Left colon (tissue), 2 donors: ENCODE data around the gene PMEPA1. TPM values are rescaled to one million over a fixed set of nuclear protein-coding genes. Genes with fewer than 3 reads are reported as not detected.

Experiments
- ATAC-seq: fragments of 200-7000 bp; cut with Tn5 transposase; one replicate; pipeline ENCODE4 v1.9.1; 2020; ENCODE audit warnings: mild to moderate bottlenecking, moderate library complexity
- DNase-seq, 2 donors: peaks; one replicate each; pipeline ENCODE4 v3.0.0-alpha.2; 2020
- intact Hi-C, 2 donors: fragments of 100-400 bp; cut with DNase I in 1 of 2; cut with micrococcal nuclease in 1 of 2; formaldehyde crosslinking; loops; one replicate each; pipeline versions ENCODE4 v1.11.2 to v1.14.0; 2022; cut with DNase I, micrococcal nuclease
- total RNA-seq, 2 donors: library from RNA; stranded (reverse); fragmentation: NEBNext Ultra II Directional; extraction: Animal tissue kit (Norgen Biotek cat#: 25700); gene quantifications; one replicate each; pipeline ENCODE4 v1.2.1, GENCODE V29; 2021
- donor health status: DM: no; HTN: no; CAD: no.
- donor health status: DM: yes; HTN: yes; CAD: no.

The PMEPA1 gene
- total RNA-seq, 2 donors from 2014 or later: 15.0 to 41.6 TPM

- intact Hi-C loops: no loop called here
- no peak for ATAC-seq
- DNase-seq: peak in 1 of 2 donors; percentile 10
These were observed 32.8 kb upstream of the PMEPA1 start for GRCh38 chr20:57742507-57743181.

GRCh38 chr20:57738484-57738883 lies 28.7 kb upstream of the PMEPA1 start:
- DNase-seq (no peak), ATAC-seq (peak; percentile 82)
- intact Hi-C loops: no loop called here

GRCh38 chr20:57738053-57738452 lies 28.2 kb upstream of the PMEPA1 start:
- intact Hi-C loops: no loop called here
- no peak for ATAC-seq

GRCh38 chr20:57737349-57737748 lies 27.5 kb upstream of the PMEPA1 start:
- ATAC-seq: no peak

More at GRCh38 chr20:57738053-57738452, 28.2 kb upstream of the PMEPA1 start:
- no peak for DNase-seq

GRCh38 chr20:57736738-57737347 lies 27.0 kb upstream of the PMEPA1 start:
- intact Hi-C loops: no loop called here
- ATAC-seq (peak; percentile 23), DNase-seq (no peak)

More at GRCh38 chr20:57737349-57737748, 27.5 kb upstream of the PMEPA1 start:
- no peak for DNase-seq
- intact Hi-C loops: no loop called here

- no peak for ATAC-seq
- DNase-seq: no peak
- intact Hi-C loops: no loop called here
These were observed 26.3 kb upstream of the PMEPA1 start for GRCh38 chr20:57735831-57736737.

GRCh38 chr20:57734754-57735153 lies 24.9 kb upstream of the PMEPA1 start:
- DNase-seq (no peak), ATAC-seq (no peak)
- intact Hi-C loops: no loop called here

GRCh38 chr20:57732226-57732625 lies 22.4 kb upstream of the PMEPA1 start:
- intact Hi-C loops: no loop called here
- ATAC-seq (no peak), DNase-seq (no peak)

GRCh38 chr20:57728762-57729161 lies 18.9 kb upstream of the PMEPA1 start:
- ATAC-seq (no peak), DNase-seq (no peak)
- intact Hi-C loops: no loop called here

GRCh38 chr20:57727863-57728262 lies 18.0 kb upstream of the PMEPA1 start:
- no peak for ATAC-seq
- no peak for DNase-seq
- intact Hi-C loops: no loop called here

GRCh38 chr20:57725636-57726035 lies 15.8 kb upstream of the PMEPA1 start:
- intact Hi-C loops: no loop called here
- ATAC-seq (no peak), DNase-seq (no peak)

- ATAC-seq: no peak
- DNase-seq: no peak
- intact Hi-C loops: no loop called here
These were observed 15.0 kb upstream of the PMEPA1 start for GRCh38 chr20:57724610-57725405.

- intact Hi-C loops: no loop called here
- ATAC-seq (no peak), DNase-seq (no peak)
These were observed 14.0 kb upstream of the PMEPA1 start for GRCh38 chr20:57723816-57724215.

- intact Hi-C loops: no loop called here
- DNase-seq (no peak), ATAC-seq (no peak)
These were observed 10.1 kb upstream of the PMEPA1 start for GRCh38 chr20:57719951-57720350.

GRCh38 chr20:57718490-57719009 lies 8.7 kb upstream of the PMEPA1 start:
- intact Hi-C loops: no loop called here
- ATAC-seq (peak; percentile 99), DNase-seq (peak; percentile 96 to 97)

- DNase-seq: no peak
- no peak for ATAC-seq
- intact Hi-C loops: no loop called here
These were observed 8.0 kb upstream of the PMEPA1 start for GRCh38 chr20:57717797-57718196.

- intact Hi-C loops: no loop called here
- ATAC-seq (no peak), DNase-seq (no peak)
These were observed 7.1 kb upstream of the PMEPA1 start for GRCh38 chr20:57716901-57717300.

- intact Hi-C loops: no loop called here
- ATAC-seq (no peak), DNase-seq (no peak)
These were observed 6.4 kb upstream of the PMEPA1 start for GRCh38 chr20:57716202-57716601.
